ENCODE results near the gene UIMC1. TPM values are rescaled to one million over a fixed set of nuclear protein-coding genes. Genes with fewer than 3 reads are reported as not detected.

The UIMC1 gene
- total and polyA plus RNA-seq, 2 of the 13 experiments (the other 11 are each of a cell fraction or from before 2014, with no cell fraction given), result 18.9 to 32.7 TPM

DNA sequence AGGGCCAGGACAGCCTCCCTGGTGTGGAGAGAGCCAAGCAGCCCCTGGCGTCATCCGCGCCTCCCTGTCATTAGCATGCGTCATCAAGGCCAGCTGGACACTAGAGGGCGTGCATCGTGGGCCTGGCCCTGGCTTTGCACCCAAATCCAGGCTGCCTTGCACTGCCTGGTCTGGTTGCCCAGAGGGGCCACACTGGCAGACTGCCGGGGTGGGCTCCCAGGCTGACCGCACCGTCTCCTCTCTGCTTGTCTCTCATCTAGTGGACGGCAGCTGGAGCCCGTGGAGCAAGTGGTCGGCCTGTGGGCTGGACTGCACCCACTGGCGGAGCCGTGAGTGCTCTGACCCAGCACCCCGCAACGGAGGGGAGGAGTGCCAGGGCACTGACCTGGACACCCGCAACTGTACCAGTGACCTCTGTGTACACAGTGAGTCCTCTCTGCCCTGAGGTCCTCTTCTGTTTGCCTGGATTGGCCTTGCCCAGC, 136.4 kb downstream of the UIMC1 start:
- no CpG with 5 or more reads among the region's 17 CpGs for WGBS (ENCODE audit: low lambda C conversion rate)
- FAIRE-seq, result no peak
- no peak for TF ChIP-seq ZNF354B (CRISPR knock-in tag; IDR thresholded peaks at IDR 0.05)
- TF ChIP-seq FOXJ3 (CRISPR knock-in tag; IDR thresholded peaks at IDR 0.05; ENCODE audit: borderline replicate concordance), result no peak
- 0 out of 2 replicates have a peak, but pooled peaks have one; percentile 12 for TF ChIP-seq FOXO1 (CRISPR knock-in tag; IDR thresholded peaks at IDR 0.05)
- TF ChIP-seq ZNF337 (CRISPR knock-in tag; IDR thresholded peaks at IDR 0.05; ENCODE audit: borderline replicate concordance, low read depth), result no peak
- TF ChIP-seq SYNCRIP (IDR thresholded peaks at IDR 0.05; ENCODE audit: insufficient read depth, low read depth, low read length), result no peak
- TF ChIP-seq, protein P1, sequence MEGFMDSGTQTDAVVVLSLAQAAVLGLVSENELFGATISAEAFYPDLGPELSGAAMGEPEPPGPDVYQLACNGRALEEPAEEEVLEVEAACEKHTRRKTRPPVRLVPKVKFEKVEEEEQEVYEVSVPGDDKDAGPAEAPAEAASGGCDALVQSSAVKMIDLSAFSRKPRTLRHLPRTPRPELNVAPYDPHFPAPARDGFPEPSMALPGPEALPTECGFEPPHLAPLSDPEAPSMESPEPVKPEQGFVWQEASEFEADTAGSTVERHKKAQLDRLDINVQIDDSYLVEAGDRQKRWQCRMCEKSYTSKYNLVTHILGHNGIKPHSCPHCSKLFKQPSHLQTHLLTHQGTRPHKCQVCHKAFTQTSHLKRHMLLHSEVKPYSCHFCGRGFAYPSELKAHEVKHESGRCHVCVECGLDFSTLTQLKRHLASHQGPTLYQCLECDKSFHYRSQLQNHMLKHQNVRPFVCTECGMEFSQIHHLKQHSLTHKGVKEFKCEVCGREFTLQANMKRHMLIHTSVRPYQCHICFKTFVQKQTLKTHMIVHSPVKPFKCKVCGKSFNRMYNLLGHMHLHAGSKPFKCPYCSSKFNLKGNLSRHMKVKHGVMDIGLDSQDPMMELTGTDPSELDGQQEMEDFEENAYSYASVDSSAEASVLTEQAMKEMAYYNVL (CRISPR knock-in tag; IDR thresholded peaks at IDR 0.05; ENCODE audit: borderline replicate concordance), result no peak
- peak; percentile 35; the same call in 1 of the 2 replicates for TF ChIP-seq RAD21 (CRISPR knock-in tag; IDR thresholded peaks at IDR 0.05)
- TF ChIP-seq, protein P2, sequence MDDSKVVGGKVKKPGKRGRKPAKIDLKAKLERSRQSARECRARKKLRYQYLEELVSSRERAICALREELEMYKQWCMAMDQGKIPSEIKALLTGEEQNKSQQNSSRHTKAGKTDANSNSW (CRISPR knock-in tag; IDR thresholded peaks at IDR 0.05; ENCODE audit: borderline replicate concordance), result no peak
- TF ChIP-seq TOPORS (CRISPR knock-in tag; IDR thresholded peaks at IDR 0.05), result no peak
- TF ChIP-seq CENPT (CRISPR knock-in tag; IDR thresholded peaks at IDR 0.05; ENCODE audit: low read depth), result no peak
- TF ChIP-seq ZNF17 (CRISPR knock-in tag; IDR thresholded peaks at IDR 0.05), result no peak
- peak; percentile 76 for TF ChIP-seq CREM (IDR thresholded peaks at IDR 0.05)
- TF ChIP-seq CREM (CRISPR knock-in tag; IDR thresholded peaks at IDR 0.05), result peak; percentile 65; the same call in 1 of the 2 replicates
- TF ChIP-seq PBX3 (CRISPR knock-in tag; IDR thresholded peaks at IDR 0.05; ENCODE audit: borderline replicate concordance), result no peak
- no peak for TF ChIP-seq ZNF180 (CRISPR knock-in tag; IDR thresholded peaks at IDR 0.05; ENCODE audit: borderline replicate concordance, low read depth)
- no peak for TF ChIP-seq HHEX (CRISPR knock-in tag; IDR thresholded peaks at IDR 0.05)
- no peak for TF ChIP-seq MLLT10 (CRISPR knock-in tag; IDR thresholded peaks at IDR 0.05)
- TF ChIP-seq, protein P3, sequence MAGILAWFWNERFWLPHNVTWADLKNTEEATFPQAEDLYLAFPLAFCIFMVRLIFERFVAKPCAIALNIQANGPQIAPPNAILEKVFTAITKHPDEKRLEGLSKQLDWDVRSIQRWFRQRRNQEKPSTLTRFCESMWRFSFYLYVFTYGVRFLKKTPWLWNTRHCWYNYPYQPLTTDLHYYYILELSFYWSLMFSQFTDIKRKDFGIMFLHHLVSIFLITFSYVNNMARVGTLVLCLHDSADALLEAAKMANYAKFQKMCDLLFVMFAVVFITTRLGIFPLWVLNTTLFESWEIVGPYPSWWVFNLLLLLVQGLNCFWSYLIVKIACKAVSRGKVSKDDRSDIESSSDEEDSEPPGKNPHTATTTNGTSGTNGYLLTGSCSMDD (CRISPR knock-in tag; IDR thresholded peaks at IDR 0.05), result no peak
- TF ChIP-seq ZNF562 (CRISPR knock-in tag; IDR thresholded peaks at IDR 0.05; ENCODE audit: borderline replicate concordance), result no peak
- TF ChIP-seq ZNF772 (CRISPR knock-in tag; IDR thresholded peaks at IDR 0.05), result 0 out of 2 replicates have a peak, but pooled peaks have one; percentile 25
- TF ChIP-seq, protein P4, sequence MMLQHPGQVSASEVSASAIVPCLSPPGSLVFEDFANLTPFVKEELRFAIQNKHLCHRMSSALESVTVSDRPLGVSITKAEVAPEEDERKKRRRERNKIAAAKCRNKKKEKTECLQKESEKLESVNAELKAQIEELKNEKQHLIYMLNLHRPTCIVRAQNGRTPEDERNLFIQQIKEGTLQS (CRISPR knock-in tag; IDR thresholded peaks at IDR 0.05), result peak; percentile 70
- TF ChIP-seq ZBTB7B (CRISPR knock-in tag; IDR thresholded peaks at IDR 0.05), result no peak
- no peak for TF ChIP-seq SP5 (CRISPR knock-in tag; IDR thresholded peaks at IDR 0.05; ENCODE audit: borderline replicate concordance, low read depth)

More for the DNA sequence above, 136.4 kb downstream of the UIMC1 start:
- Histone ChIP-seq H2AFZ (ENCODE audit: low read length) (no peak overlapping the region), H3K9me3 (ENCODE audit: low read length) (no peaks in the 10 kb centered on the region), H3K4me2 (ENCODE audit: low read depth, low read length) (peak overlapping the region; percentile 36), H3K27me3 (ENCODE audit: control insufficient read depth in 1 of 2, insufficient read depth in 2 of 2, low read length in 2 of 2) (peaks cover 16 to 55% of the 10 kb centered on the region in 2 experiments), H3K36me3 (replicated peaks in 1 of 2; ENCODE audit: control insufficient read depth in 1 of 2, insufficient read depth in 2 of 2, low read length in 2 of 2) (no peaks in the 10 kb centered on the region), H3K79me2 (ENCODE audit: insufficient read depth, low read length) (no peaks in the 10 kb centered on the region), H3K9ac (ENCODE audit: insufficient read depth, low read depth, low read length) (no peak overlapping the region), H3K4me1 (ENCODE audit: insufficient read depth, low read length) (peaks cover 8% of the 10 kb centered on the region; the same call in 1 of the 2 replicates), H3K4me3 (replicated peaks in 1 of 3; ENCODE audit: insufficient read depth in 1 of 3, low read depth in 2 of 3, low read length in 3 of 3) (peak overlapping the region in 1 of 3 experiments; percentile 36; a peak in 1 of 6 replicates), H4K20me1 (ENCODE audit: insufficient read depth, low read length) (0 out of 2 replicates have a peak, but pooled peaks cover 6% of the 10 kb centered on the region), H3K27ac (ENCODE audit: extremely low read length, insufficient read depth, low read length) (no peak overlapping the region)
- BruUV-seq (replicated peaks), result no TSS peak
- ATAC-seq (peak; percentile 81), DNase-seq (ENCODE audit: low spot score) (peak; percentile 51)
- intact Hi-C loops (cut with micrococcal nuclease; ENCODE audit: unreplicated experiment) (no loop called here), in situ Hi-C loops (cut with HindIII; ENCODE audit: extremely low pct_ligation_motif_present, low pct_unique_long_range_greater_than_20kb) (no loop called here)
- POLR2A ChIA-PET, result no interaction called here
- CTCF ChIA-PET (ENCODE audit: low intra/inter-chr PET ratio, low total read pairs), result no interaction called here
